CD4-positive, alpha-beta T cell treated with Interleukin-4 for 1 hour (primary cell): ENCODE data around the gene SLC1A3.

Experiments
- DNase-seq, 2 donors: peaks; one replicate each; pipeline ENCODE4 v3.0.0-alpha.2; 2020 to 2022

SLC1A3 gene

GRCh38 chr5:36723912-36724311, 117.5 kb downstream of the SLC1A3 start:
- peak; percentile 11 to 35 for DNase-seq

GRCh38 chr5:36724467-36725332, 118.3 kb downstream of the SLC1A3 start:
- peak; percentile 60 to 71 for DNase-seq

DNA sequence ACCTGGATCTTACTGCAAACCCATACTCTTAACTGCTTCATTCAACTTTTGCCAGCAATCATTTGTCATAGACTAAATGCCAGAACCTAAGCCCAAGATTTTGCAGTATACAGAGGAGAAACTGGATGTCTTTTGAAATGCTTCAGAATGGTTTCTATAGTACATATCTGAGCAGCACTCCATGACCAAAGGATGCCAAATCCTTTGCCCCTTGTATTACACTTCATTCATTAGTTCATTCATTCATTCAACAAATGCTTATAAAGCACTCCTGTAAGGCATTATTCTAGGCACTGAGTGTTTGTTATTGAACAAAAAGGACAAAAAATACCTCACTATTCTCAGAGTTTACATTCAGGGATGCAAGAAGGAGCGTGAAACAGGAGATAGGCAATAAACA, 119.9 kb downstream of the SLC1A3 start:
- no peak for DNase-seq

DNA sequence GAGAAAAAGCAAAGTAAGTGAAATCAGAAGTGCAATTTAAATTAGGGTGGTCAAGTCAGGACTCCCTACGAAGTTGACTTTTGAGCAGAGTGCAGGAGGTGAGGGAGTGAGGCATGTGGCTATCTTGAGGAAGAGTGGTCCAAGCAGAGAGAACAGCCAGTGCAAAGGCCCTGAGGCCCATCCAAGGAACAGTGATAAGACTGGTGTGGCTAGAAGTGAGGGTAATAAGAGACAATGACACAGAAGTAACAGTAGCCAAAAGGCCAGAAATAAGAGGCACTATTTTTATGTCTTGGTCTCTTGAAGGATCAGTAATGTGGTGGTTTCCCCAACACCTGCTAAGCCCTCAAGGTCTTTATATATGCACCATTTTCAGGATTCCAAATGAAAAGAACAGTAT, 120.4 kb downstream of the SLC1A3 start:
- DNase-seq, result no peak

- peak in 1 of 2 donors; percentile 66 for DNase-seq
These were observed 122.5 kb downstream of the SLC1A3 start for GRCh38 chr5:36728697-36729543.

GRCh38 chr5:36730537-36731216, 124.3 kb downstream of the SLC1A3 start:
- no peak for DNase-seq

GRCh38 chr5:36733183-36733582, 126.8 kb downstream of the SLC1A3 start:
- DNase-seq, result no peak

GRCh38 chr5:36734422-36734821, 128.0 kb downstream of the SLC1A3 start:
- no peak for DNase-seq

- no peak for DNase-seq
These were observed 129.5 kb downstream of the SLC1A3 start for GRCh38 chr5:36735891-36736290.
